OCI-LY3 (cell line): ENCODE data around the gene FOCAD.

ENCODE experiments used
- CTCF ChIP-seq: fragments of 200-600, 300-600 bp; sonication (generic); IDR thresholded peaks from 2 replicates; pipeline ENCODE4 v1.5.1; 2014; ENCODE audit warnings: antibody characterized with exemption, low read length, low read depth
- EZH2phosphoT487 ChIP-seq: fragments of 200-600 bp; shearing (Covaris generic); IDR thresholded peaks from 2 replicates; pipeline ENCODE4 v1.6.1; 2018; ENCODE audit warnings: antibody characterized with exemption, mixed run types, low read depth

GRCh38 chr9:20746967-20747366 is 62.9 kb downstream of the FOCAD start:
- no peak for TF ChIP-seq CTCF
- TF ChIP-seq EZH2phosphoT487: no peak
